ENCODE results near the gene GCSAM.
A peak's percentile ranks its signal among the peaks of the same experiment; 100 is the strongest.

GCSAM gene

GRCh38 chr3:112134335-112135124, 1.5 kb upstream of the GCSAM start:
- no peaks in the 10 kb centered on the region for H3K36me3 Mint-ChIP-seq (ENCODE audit: low read depth)
- H3K4me3 Mint-ChIP-seq: no peak overlapping the region
- peaks cover 76% of the 10 kb centered on the region for H3K4me1 Mint-ChIP-seq (ENCODE audit: low read depth)
- H3K27me3 Mint-ChIP-seq: no peaks in the 10 kb centered on the region
- peak overlapping the region; percentile 95 for H3K27ac Mint-ChIP-seq
- no peak for DNase-seq
- no peaks in the 10 kb centered on the region for H3K9me3 Mint-ChIP-seq

DNA sequence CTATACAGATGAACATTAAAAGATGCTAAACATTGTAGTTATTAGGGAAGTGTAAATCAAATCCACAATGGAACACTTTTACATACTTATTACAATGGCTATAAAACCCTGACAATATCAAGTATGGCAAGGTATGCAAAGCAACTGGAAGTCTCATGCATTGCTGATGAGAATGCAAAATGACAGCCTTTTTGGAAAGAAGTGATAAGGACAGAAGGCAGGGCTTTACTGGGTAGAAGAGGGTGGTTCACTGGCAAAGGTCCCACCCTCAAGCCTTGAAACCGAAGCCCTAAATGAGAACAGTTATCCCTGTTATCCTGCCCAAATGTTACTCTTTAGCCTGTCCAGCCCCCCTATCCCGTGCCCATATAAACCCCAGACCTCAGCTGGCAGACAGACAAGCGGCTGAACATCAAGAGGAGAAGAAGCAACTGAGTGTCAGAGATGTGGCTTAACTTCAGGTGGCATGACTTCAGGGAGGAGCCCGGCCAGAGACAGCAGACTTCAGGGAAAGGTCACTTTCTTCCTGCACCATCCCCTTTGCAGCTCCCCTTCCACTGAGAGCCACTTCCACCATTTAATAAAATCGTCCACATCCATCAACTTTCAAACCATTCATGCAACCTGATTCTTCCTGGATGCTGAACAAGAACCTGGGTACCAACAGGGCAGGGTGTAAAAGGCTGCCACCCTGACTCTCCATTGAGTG, 732 bp upstream of the GCSAM start:
- Mint-ChIP-seq H3K9me3 (no peaks in the 10 kb centered on the region), H3K4me3 (peak overlapping the region; percentile 85), H3K4me1 (ENCODE audit: low read depth) (peaks cover 83% of the 10 kb centered on the region), H3K27ac (peak overlapping the region; percentile 95), H3K27me3 (no peaks in the 10 kb centered on the region), H3K36me3 (ENCODE audit: low read depth) (no peaks in the 10 kb centered on the region)
- DNase-seq: no peak

GRCh38 chr3:112132554-112132953, 494 bp downstream of the GCSAM start:
- H3K4me1 Mint-ChIP-seq (ENCODE audit: low read depth): peaks cover 90% of the 10 kb centered on the region
- DNase-seq: no peak
- H3K4me3 Mint-ChIP-seq: peak overlapping the region; percentile 85
- no peaks in the 10 kb centered on the region for H3K36me3 Mint-ChIP-seq (ENCODE audit: low read depth)
- no peaks in the 10 kb centered on the region for H3K27me3 Mint-ChIP-seq
- H3K27ac Mint-ChIP-seq: peak overlapping the region; percentile 95
- H3K9me3 Mint-ChIP-seq: no peaks in the 10 kb centered on the region

DNA sequence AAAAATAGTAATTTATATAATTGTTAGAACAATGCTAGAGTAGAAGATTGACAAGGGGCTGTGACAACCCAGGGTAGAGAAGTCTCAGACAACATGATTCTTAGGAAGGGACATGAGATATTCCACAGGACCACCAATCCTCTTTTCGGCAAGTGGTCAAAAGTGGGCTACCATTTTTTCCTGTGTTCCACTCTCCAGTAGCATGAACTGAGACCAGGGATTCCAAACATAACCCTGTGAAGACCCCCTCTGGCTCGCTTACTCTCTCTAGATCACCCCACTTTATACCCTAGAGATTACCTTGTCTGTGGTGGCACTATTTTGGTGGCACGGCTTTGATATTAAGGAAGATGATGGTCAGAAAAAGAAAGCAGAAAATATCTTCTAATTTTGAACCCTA, 960 bp downstream of the GCSAM start:
- no peak for DNase-seq
- H3K9me3 Mint-ChIP-seq: no peaks in the 10 kb centered on the region
- peaks cover 90% of the 10 kb centered on the region for H3K4me1 Mint-ChIP-seq (ENCODE audit: low read depth)
- peak overlapping the region; percentile 85 for H3K4me3 Mint-ChIP-seq
- H3K36me3 Mint-ChIP-seq (ENCODE audit: low read depth): no peaks in the 10 kb centered on the region
- H3K27ac Mint-ChIP-seq: peak overlapping the region; percentile 95
- no peaks in the 10 kb centered on the region for H3K27me3 Mint-ChIP-seq

DNA sequence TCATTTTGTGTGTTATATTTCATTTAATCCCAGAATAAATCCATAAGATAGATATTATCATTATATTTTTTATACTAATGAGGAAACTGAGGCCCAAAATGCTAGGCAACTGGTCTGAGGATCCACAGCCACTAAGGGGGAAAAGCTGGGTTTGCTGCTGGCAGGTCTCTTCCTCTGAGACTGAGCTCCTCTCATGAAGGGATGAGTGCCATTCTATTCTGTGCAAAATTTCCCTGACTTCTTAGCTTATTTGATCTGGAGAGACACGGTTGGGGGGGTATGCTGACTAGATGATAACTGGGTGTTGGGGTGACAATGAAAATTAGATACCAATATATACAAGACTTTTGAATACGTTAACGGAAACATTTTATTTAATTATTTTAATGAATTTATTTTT, 1.9 kb downstream of the GCSAM start:
- Mint-ChIP-seq H3K4me1 (ENCODE audit: low read depth) (peaks cover 91% of the 10 kb centered on the region), H3K27ac (peak overlapping the region; percentile 71), H3K4me3 (no peak overlapping the region)

DNA sequence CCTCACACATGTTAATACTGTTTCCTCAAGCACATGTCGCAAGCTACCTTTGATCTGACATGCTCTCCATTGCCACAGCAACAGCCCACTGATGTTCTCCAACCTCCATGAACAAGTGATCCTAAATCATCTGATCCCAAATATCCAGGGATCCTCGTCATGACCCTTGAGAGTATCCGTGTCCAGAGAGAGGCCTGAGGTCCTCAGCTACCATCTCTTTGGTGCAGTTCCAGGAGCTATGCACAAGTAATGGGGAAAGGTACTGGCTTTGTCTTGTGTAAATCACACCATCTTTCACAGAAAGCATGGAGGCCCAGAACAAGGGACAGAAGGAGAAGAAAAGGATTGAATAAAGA, 2.4 kb downstream of the GCSAM start:
- Mint-ChIP-seq H3K27me3 (no peaks in the 10 kb centered on the region), H3K36me3 (ENCODE audit: low read depth) (peaks cover 3% of the 10 kb centered on the region), H3K4me3 (no peak overlapping the region), H3K9me3 (no peaks in the 10 kb centered on the region), H3K27ac (peak overlapping the region; percentile 88), H3K4me1 (ENCODE audit: low read depth) (peaks cover 91% of the 10 kb centered on the region)
- DNase-seq: no peak

More for the DNA sequence above, 1.9 kb downstream of the GCSAM start:
- Mint-ChIP-seq H3K27me3 (no peaks in the 10 kb centered on the region), H3K9me3 (no peaks in the 10 kb centered on the region), H3K36me3 (ENCODE audit: low read depth) (no peaks in the 10 kb centered on the region)
- DNase-seq: no peak

- peak overlapping the region; percentile 88 for H3K27ac Mint-ChIP-seq
- DNase-seq: no peak
- H3K36me3 Mint-ChIP-seq (ENCODE audit: low read depth): peaks cover 3% of the 10 kb centered on the region
- peaks cover 90% of the 10 kb centered on the region for H3K4me1 Mint-ChIP-seq (ENCODE audit: low read depth)
- no peaks in the 10 kb centered on the region for H3K9me3 Mint-ChIP-seq
- no peak overlapping the region for H3K4me3 Mint-ChIP-seq
- no peaks in the 10 kb centered on the region for H3K27me3 Mint-ChIP-seq
Measured at GRCh38 chr3:112129925-112130637, 3.0 kb downstream of the GCSAM start.

DNA sequence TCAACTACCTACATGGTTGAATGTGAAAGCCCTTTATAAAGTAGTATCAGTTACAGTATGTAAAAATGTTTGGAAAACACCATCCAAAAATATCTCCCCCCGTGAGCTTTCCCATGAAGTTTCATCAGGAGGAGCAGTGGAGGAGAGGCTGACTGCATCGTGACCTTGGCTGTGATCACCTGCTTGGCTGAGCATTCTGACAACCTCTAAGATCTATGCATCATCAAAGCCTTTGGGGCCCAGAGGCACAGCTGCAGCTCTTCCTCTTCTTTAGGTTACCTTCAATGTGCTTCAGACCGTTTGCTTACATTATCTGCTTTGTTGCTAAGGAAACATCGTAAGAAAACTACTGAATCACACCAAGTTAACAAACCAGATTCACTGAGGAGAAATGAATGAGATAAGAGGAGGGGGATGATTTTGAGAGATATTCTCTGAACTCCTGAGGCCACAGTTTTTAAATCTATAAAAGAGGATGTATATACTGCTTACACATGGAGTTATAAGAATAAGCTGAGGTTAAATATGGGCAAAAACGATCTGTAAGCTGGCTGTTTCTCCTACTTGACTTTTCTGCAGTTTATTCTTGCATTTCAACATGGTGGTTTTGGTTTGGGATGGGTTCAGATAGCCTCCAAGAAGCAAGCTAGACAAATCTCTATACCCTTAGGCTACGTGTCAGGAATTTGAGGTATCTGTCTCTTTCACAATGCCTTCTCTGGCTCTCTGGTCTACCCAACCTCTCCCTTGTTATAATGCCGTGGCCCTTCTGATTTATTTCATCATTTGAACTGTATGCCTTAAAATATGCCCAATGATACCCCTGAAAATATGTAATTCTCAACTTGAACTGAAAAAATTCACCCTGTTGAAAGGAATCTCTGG, 4.0 kb downstream of the GCSAM start:
- H3K27ac Mint-ChIP-seq: peak overlapping the region; percentile 88
- H3K4me1 Mint-ChIP-seq (ENCODE audit: low read depth): peaks cover 83% of the 10 kb centered on the region
- H3K9me3 Mint-ChIP-seq: no peaks in the 10 kb centered on the region
- DNase-seq: peak; percentile 47
- peak overlapping the region; percentile 30 for H3K4me3 Mint-ChIP-seq
- peaks cover 7% of the 10 kb centered on the region for H3K36me3 Mint-ChIP-seq (ENCODE audit: low read depth)
- H3K27me3 Mint-ChIP-seq: no peaks in the 10 kb centered on the region

- Mint-ChIP-seq H3K9me3 (no peaks in the 10 kb centered on the region), H3K4me1 (ENCODE audit: low read depth) (peaks cover 70% of the 10 kb centered on the region), H3K4me3 (peak overlapping the region; percentile 59), H3K36me3 (ENCODE audit: low read depth) (peaks cover 20% of the 10 kb centered on the region), H3K27ac (peak overlapping the region; percentile 88), H3K27me3 (no peaks in the 10 kb centered on the region)
- no peak for DNase-seq
Measured at GRCh38 chr3:112127522-112128494, 5.2 kb downstream of the GCSAM start.

DNA sequence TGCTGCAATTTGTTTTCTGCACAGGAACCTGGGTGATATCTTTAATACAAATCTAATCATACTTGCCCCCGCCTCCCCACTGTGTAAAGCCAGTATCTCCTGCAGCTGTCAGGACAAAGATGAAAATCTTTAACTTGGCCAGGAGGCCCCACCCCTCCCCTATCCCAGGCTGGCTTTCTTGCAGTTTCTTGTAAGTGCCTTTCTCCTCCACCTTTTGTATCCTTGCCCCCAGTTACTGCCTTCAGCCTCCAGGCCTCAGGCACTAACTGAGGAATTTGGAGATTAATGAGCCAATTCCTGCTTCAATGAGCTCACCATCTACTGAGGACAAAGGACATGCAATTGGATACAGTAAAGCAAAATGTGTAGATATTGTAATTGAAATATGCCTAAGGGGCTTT, 6.5 kb downstream of the GCSAM start:
- Mint-ChIP-seq H3K36me3 (ENCODE audit: low read depth) (peaks cover 28% of the 10 kb centered on the region), H3K27ac (peak overlapping the region; percentile 88), H3K4me3 (peak overlapping the region; percentile 59), H3K4me1 (ENCODE audit: low read depth) (peaks cover 65% of the 10 kb centered on the region), H3K9me3 (no peaks in the 10 kb centered on the region), H3K27me3 (no peaks in the 10 kb centered on the region)
- no peak for DNase-seq

- no peaks in the 10 kb centered on the region for H3K27me3 Mint-ChIP-seq
- H3K27ac Mint-ChIP-seq: no peak overlapping the region
- no peaks in the 10 kb centered on the region for H3K9me3 Mint-ChIP-seq
- H3K4me1 Mint-ChIP-seq (ENCODE audit: low read depth): peaks cover 66% of the 10 kb centered on the region
- peaks cover 28% of the 10 kb centered on the region for H3K36me3 Mint-ChIP-seq (ENCODE audit: low read depth)
- no peak for DNase-seq
- H3K4me3 Mint-ChIP-seq: no peak overlapping the region
Measured at GRCh38 chr3:112124907-112125607, 8.0 kb downstream of the GCSAM start.

- Mint-ChIP-seq H3K27me3 (no peaks in the 10 kb centered on the region), H3K36me3 (ENCODE audit: low read depth) (peaks cover 28% of the 10 kb centered on the region), H3K4me1 (ENCODE audit: low read depth) (peaks cover 63% of the 10 kb centered on the region), H3K9me3 (no peaks in the 10 kb centered on the region), H3K4me3 (no peak overlapping the region), H3K27ac (no peak overlapping the region)
- no peak for DNase-seq
Measured at GRCh38 chr3:112123548-112123947, 9.5 kb downstream of the GCSAM start.

- DNase-seq: no peak
- Mint-ChIP-seq H3K27ac (no peak overlapping the region), H3K4me3 (no peak overlapping the region), H3K27me3 (no peaks in the 10 kb centered on the region), H3K4me1 (ENCODE audit: low read depth) (peaks cover 61% of the 10 kb centered on the region), H3K36me3 (ENCODE audit: low read depth) (peaks cover 28% of the 10 kb centered on the region), H3K9me3 (no peaks in the 10 kb centered on the region)
Measured at GRCh38 chr3:112122870-112123269, 10.2 kb downstream of the GCSAM start.
